DLD1 (cell line): ENCODE measurements around the gene CNRIP1.

Experiments used
- in situ Hi-C: cut with HindIII; loops from 2 replicates; pipeline ENCODE4 v1.10.0; 2017; ENCODE audit warnings: low sequenced_read_pairs

The CNRIP1 gene

GRCh38 chr2:68293755-68294154 is 26.0 kb downstream of the CNRIP1 start:
- in situ Hi-C loops: loop anchor here (5.0 kb wide), 1 partner anchor 99 kb away; no protein-coding TSS in a partner anchor

DNA sequence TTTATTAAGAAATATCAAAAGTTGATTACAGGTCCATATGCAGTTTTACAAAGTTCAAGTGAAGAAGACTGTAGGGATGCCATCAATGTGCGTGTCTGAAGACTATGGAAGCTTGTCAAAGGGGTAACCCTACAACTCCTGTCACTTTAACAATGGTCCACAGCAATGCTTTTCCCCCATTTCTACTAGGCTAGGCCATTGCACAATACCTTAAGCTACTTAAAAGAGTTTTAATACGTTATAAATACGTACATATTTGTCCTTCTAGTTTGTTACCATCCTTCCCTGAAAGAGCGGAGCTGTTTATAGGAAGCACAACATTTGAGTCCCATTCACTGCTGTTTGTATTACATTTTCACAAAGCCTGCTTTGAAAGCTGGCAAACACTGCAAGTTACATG is 26.7 kb downstream of the CNRIP1 start:
- in situ Hi-C loops: loop anchor here (5.0 kb wide), 1 partner anchor 99 kb away; no protein-coding TSS in a partner anchor

DNA sequence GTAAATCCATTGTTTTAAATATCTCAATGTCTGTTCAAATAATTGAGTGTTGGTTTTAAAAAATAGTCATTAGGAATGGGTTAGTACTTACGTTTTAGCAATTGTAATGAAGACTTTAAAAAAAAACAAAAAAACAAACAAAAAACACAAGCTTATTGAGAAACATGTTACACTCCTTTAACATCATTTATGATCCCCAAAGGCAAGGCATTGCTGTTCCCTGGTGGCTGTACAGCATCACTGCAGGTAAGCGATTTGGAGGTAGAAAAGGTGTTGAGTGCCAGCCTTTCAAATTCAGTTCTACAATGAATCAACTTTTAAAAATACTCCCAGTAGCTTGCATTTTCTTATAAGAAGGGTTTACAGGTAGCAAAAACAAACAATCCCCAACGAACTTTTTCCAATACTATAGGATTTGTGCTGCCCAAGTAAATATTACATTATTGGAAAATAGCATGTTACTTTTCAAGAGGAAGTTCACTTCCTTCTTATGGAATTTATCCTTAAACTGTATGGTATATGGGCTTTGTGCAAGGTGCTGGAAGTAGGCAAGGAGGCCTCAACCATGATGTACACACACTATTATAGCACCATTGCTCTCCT is 27.5 kb downstream of the CNRIP1 start:
- in situ Hi-C loops: loop anchor here (5.0 kb wide), 1 partner anchor 100 kb away; no protein-coding TSS in a partner anchor

- in situ Hi-C loops: loop anchor here (5.0 kb wide), 1 partner anchor 101 kb away; no protein-coding TSS in a partner anchor
Measured at GRCh38 chr2:68291314-68291713, 28.4 kb downstream of the CNRIP1 start.

- in situ Hi-C loops: loop anchor here (5.0 kb wide), 1 partner anchor 101 kb away; no protein-coding TSS in a partner anchor
Measured at GRCh38 chr2:68290901-68291300, 28.8 kb downstream of the CNRIP1 start.

DNA sequence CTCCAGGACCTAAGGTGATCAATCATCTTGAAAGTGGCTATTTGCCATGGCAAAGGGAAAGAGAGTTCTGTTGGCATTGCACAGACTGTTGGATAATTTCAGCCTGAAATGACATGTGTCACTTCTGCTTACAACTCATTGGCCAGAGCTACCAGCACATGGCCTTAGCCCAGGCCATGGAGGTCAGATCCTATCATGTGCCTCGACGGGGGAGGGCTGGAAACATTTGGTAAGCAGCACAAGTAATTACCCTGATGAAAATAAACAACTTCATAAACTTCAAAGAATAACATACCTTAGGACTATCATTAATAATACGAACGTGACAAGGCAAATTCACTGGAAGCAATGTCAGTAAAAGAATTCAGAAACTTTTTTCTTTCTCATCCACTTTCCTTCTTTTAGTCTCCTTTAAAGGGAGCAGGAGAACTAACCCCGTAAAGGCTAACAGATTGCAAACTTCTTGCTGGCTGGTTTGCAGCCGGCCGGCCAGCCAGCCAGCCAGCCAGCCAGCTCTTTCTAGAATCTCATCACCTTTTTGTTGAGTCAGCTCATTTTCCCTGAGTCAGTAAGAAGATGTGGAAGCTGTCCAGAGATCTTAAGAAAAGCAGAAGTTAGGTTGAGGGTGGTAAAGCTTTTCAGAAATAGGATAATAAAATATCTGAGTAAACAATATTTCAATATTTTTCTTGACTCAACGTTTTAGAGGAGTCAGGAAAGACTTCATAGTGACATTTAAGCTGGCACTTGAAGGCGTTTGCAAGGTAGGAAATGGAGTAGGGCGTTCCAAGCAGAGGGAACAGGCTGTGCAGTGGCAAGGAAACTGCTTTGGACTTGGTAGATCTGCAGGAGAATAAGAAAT is 31.9 kb downstream of the CNRIP1 start:
- in situ Hi-C loops: no loop called here

DNA sequence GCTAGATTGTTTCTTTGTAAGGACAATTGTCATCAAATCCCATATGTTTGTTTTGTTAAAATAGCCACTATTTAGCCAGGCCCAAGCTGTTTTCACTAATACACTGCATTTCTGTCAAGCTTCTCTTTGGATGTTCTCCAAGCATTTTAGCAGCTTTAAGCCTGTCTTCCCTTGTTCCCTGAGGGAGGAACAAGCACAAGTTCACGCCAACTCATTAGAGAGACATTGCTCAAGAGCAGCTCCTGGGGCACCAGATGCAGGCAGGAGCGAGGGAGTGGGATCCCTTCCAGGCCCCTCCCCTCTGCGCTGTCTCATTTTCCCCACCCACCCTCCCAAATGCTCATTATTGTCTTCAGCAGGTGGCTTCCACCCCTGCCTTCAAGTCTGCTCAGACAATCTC is 34.9 kb downstream of the CNRIP1 start:
- in situ Hi-C loops: no loop called here

DNA sequence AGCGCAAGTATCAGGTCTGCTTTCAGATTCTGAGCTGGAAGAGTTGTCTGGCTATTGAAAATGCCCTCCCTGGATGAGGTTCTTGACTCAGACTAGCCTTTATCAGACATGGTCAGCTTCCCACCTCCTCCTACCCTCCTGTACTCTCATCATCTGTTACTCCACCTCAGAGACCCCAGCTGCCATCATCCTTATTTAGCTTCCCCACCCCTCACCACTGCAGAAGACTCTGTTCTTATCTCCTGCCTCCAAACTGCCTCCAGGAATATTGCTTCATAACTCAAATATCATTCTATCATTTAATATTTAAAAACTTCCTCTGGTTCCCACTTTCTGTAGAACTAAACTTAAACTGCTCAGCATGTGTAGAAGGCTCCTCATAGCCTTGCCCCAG is 36.3 kb downstream of the CNRIP1 start:
- in situ Hi-C loops: no loop called here

GRCh38 chr2:68282811-68283418 is 36.8 kb downstream of the CNRIP1 start:
- in situ Hi-C loops: no loop called here

DNA sequence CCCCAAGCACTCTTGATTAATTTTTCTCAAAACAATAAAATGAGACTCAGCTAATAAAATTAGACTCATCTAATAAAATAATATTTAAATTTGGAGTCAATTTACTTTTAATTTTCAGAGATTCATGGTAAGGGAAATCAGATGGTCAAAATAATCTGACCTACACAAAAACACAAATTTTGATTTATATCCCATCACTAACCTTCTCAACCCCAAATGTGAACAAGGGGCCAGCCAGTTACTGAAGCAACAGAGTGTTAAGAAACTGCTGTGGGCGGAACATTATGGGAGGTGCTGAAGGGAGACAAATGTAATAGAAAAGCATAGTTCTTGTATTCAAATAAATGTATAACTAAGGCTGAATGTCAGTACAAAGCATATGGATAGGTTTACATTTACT is 39.0 kb downstream of the CNRIP1 start:
- in situ Hi-C loops: no loop called here

- in situ Hi-C loops: no loop called here
Measured at GRCh38 chr2:68280348-68280747, 39.4 kb downstream of the CNRIP1 start.

DNA sequence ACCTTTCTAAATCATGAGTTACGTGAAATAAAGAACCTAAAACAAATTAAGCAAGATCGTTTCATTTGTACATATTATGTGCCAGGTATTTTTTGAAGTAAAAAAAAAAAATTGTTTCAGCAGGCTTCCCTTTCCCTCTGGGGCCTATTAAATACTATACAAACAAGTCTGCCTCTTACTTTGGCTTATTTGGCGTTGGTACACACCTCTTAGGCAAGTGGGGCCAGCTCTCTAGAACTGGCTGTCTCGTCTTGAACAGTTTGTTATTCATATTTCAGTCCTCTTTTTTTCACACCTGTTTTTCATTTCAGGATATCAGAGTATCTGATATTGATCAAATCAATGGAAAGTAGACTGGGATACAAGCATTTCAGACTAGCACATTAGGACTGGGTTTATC is 40.1 kb downstream of the CNRIP1 start:
- in situ Hi-C loops: no loop called here

GRCh38 chr2:68278169-68278568 is 41.6 kb downstream of the CNRIP1 start:
- in situ Hi-C loops: no loop called here

DNA sequence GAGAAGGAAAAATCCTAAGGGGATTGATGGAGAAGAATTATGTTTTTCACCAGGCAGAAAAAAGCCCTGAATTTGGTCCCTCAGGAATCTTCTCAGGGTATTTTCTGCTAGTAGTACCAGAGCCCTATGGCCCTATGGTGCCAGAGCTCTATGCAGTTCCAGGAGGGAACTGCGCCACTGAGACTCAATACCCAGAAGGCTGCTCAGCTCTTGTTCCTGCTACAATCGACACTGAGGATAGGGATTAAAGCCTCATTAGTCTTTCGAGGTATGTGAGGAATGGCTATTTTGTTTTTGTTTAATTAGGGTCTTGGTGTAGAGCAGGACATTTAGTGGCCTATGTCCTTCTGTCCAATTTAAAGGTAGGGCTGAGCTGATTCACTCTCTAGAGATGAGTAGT is 45.7 kb downstream of the CNRIP1 start:
- in situ Hi-C loops: no loop called here

DNA sequence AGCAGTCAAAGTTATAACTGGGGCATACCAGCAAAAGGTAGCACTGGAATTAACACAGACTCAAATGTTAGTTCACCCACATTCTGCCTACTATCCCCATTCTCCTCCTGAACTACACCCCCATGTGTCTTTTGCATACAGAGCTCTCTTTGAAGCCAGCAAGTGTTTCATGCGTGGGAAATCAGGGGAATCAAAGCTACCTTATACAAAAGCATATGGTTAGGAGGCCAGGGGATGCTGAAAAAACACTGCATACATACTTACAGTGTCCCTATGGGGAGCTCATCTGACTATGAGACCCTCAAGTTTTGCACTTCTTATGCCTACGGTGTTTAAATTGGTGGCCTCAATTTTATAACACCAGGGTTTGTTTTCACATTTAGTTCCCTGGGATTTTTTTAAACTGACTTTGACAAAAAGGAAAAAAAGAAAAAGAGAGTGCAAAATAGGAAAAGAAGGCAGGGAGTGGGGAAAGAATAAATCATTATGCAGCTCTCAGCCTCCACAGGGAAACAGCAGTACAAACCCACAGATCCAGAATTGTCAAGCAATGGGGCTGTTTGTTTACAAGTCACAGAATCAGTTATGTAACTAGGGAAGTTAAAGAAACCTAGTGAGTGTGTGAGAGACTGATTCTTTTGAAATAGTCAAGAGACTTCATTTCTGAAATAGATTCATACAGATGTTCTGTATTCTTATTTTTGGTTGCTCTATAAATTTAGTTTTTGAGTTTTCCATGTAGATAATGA is 47.3 kb downstream of the CNRIP1 start:
- in situ Hi-C loops: no loop called here

GRCh38 chr2:68266655-68267054 is 53.1 kb downstream of the CNRIP1 start:
- in situ Hi-C loops: no loop called here

GRCh38 chr2:68263632-68264031 is 56.1 kb downstream of the CNRIP1 start:
- in situ Hi-C loops: no loop called here

GRCh38 chr2:68258851-68259250 is 60.9 kb downstream of the CNRIP1 start:
- in situ Hi-C loops: no loop called here

GRCh38 chr2:68256093-68256450 is 63.7 kb downstream of the CNRIP1 start:
- in situ Hi-C loops: no loop called here

GRCh38 chr2:68253219-68254068 is 66.3 kb downstream of the CNRIP1 start:
- in situ Hi-C loops: no loop called here
